ENCODE data around the gene HLA-DPB1.
A peak's percentile ranks its signal among the peaks of the same experiment; 100 is the strongest.

The HLA-DPB1 gene

GRCh38 chr6:33075568-33076405, at the start of gene HLA-DPB1:
Gene HLA-DPB1, plus strand, starts transcription at chr6:33075990. Its CDS starts 52 bp downstream, at chr6:33076042.
- Histone ChIP-seq H3K27me3 (ENCODE audit: low read depth, low read length) (no peaks in the 10 kb centered on the region), H3K27ac (ENCODE audit: low read length) (peak within 1 kb of the TSS; percentile 86), H3K9me3 (ENCODE audit: control insufficient read depth in 1 of 2, low read length in 2 of 2) (no peaks in the 10 kb centered on the region), H3K36me3 (ENCODE audit: control insufficient read depth in 1 of 2, insufficient read depth in 2 of 2, low read length in 2 of 2) (no peaks in the 10 kb centered on the region), H3K4me1 (ENCODE audit: control insufficient read depth in 1 of 2, insufficient read depth in 2 of 2, low read length in 2 of 2) (peaks cover 0 to 2% of the 10 kb centered on the region in 2 donors), H3K4me3 (ENCODE audit: low read depth in 1 of 2, low read length in 2 of 2) (peak within 1 kb of the TSS; percentile 21 to 64)

DNA sequence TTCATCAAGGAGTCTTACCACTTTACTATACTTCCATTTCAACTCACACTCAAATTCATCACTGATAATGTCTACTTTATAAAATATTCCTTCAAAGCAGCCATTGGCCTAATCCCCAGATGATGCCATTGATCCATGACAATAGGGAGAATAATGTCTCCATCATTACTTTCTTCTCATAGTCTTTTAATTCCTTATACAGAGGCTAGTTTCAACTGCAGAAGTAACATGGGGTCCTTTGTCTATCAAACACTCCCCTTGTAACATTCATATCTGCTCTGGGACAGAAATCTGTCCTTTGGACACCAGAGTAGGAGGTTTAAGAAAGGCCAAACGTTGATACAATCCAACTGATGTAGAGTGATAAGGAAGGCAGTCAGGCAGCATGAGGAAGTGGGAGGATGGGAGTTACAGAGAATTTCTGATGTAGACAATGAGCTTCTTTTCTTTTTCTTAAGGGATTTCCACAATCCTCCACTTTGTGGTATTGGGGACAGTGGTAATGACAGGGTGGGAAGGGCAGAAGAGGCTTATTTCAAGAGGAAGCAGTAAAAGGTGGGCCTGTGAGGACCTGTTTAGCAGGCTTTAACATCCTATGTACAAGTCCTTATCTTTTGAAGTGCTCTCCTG, 47.5 kb upstream of the HLA-DPB1 start:
- peak overlapping the region; percentile 46 for H3K27ac ChIP-seq (ENCODE audit: low read length)
- H3K4me1 ChIP-seq (ENCODE audit: control insufficient read depth in 1 of 2, insufficient read depth in 2 of 2, low read length in 2 of 2): no peaks in the 10 kb centered on the region
- H3K9me3 ChIP-seq (ENCODE audit: control insufficient read depth in 1 of 2, low read length in 2 of 2): no peaks in the 10 kb centered on the region
- no peaks in the 10 kb centered on the region for H3K36me3 ChIP-seq (ENCODE audit: control insufficient read depth in 1 of 2, insufficient read depth in 2 of 2, low read length in 2 of 2)
- no peak overlapping the region for H3K4me3 ChIP-seq (ENCODE audit: low read depth in 1 of 2, low read length in 2 of 2)
- H3K27me3 ChIP-seq (ENCODE audit: low read depth, low read length): no peaks in the 10 kb centered on the region

GRCh38 chr6:33029328-33030184, 46.2 kb upstream of the HLA-DPB1 start:
- Histone ChIP-seq H3K4me3 (ENCODE audit: low read depth in 1 of 2, low read length in 2 of 2) (no peak overlapping the region), H3K27ac (ENCODE audit: low read length) (peak overlapping the region; percentile 83), H3K9me3 (ENCODE audit: control insufficient read depth in 1 of 2, low read length in 2 of 2) (no peaks in the 10 kb centered on the region), H3K4me1 (ENCODE audit: control insufficient read depth in 1 of 2, insufficient read depth in 2 of 2, low read length in 2 of 2) (no peaks in the 10 kb centered on the region), H3K27me3 (ENCODE audit: low read depth, low read length) (no peaks in the 10 kb centered on the region), H3K36me3 (ENCODE audit: control insufficient read depth in 1 of 2, insufficient read depth in 2 of 2, low read length in 2 of 2) (no peaks in the 10 kb centered on the region)

DNA sequence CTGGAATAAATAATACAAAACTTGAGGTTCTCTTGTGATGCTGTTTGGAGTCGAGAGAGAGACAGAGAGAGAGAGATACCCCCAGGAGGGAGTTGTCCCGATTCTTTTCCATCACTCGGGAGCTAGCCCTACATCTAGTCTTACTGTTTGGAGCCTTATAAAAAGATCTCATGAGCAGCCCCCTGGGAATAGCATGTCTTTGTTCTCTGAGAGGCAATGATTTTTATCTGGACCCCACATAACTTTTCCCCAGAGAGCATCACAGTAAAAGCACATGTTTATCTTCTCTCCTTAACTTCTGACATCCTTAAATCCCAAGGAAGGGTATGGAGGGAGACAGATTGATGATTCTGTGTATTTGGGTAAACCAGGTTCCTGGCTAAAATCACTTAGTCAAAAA, 45.5 kb upstream of the HLA-DPB1 start:
- peak overlapping the region; percentile 83 for H3K27ac ChIP-seq (ENCODE audit: low read length)
- no peak overlapping the region for H3K4me3 ChIP-seq (ENCODE audit: low read depth in 1 of 2, low read length in 2 of 2)
- no peaks in the 10 kb centered on the region for H3K9me3 ChIP-seq (ENCODE audit: control insufficient read depth in 1 of 2, low read length in 2 of 2)
- H3K36me3 ChIP-seq (ENCODE audit: control insufficient read depth in 1 of 2, insufficient read depth in 2 of 2, low read length in 2 of 2): no peaks in the 10 kb centered on the region
- H3K27me3 ChIP-seq (ENCODE audit: low read depth, low read length): no peaks in the 10 kb centered on the region
- H3K4me1 ChIP-seq (ENCODE audit: control insufficient read depth in 1 of 2, insufficient read depth in 2 of 2, low read length in 2 of 2): no peaks in the 10 kb centered on the region

- H3K9me3 ChIP-seq (ENCODE audit: control insufficient read depth in 1 of 2, low read length in 2 of 2): no peaks in the 10 kb centered on the region
- no peaks in the 10 kb centered on the region for H3K36me3 ChIP-seq (ENCODE audit: control insufficient read depth in 1 of 2, insufficient read depth in 2 of 2, low read length in 2 of 2)
- no peak overlapping the region for H3K4me3 ChIP-seq (ENCODE audit: low read depth in 1 of 2, low read length in 2 of 2)
- H3K4me1 ChIP-seq (ENCODE audit: control insufficient read depth in 1 of 2, insufficient read depth in 2 of 2, low read length in 2 of 2): no peaks in the 10 kb centered on the region
- no peaks in the 10 kb centered on the region for H3K27me3 ChIP-seq (ENCODE audit: low read depth, low read length)
- H3K27ac ChIP-seq (ENCODE audit: low read length): no peak overlapping the region
Observed at GRCh38 chr6:33034554-33034953, 41.2 kb upstream of the HLA-DPB1 start.

DNA sequence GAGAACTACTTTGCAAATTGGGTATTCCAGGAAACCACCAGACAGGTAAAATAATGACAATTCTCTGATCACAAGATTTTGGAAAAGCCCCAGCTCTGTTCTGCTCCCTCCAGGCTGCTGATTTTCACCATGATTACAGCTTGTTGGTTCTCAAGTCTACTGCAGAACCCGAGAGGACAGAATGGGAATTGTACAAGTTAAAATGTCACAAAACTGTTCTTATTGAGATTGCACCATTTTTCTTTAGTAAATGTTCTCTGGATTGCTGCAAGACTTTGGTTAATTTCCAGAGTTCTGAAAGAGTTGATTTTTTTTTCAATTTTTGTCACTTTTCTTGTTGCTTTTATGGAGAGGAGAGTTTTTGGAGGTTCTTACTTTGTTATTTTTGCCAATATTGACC, 39.3 kb upstream of the HLA-DPB1 start:
- no peaks in the 10 kb centered on the region for H3K4me1 ChIP-seq (ENCODE audit: control insufficient read depth in 1 of 2, insufficient read depth in 2 of 2, low read length in 2 of 2)
- H3K9me3 ChIP-seq (ENCODE audit: control insufficient read depth in 1 of 2, low read length in 2 of 2): no peaks in the 10 kb centered on the region
- no peaks in the 10 kb centered on the region for H3K27me3 ChIP-seq (ENCODE audit: low read depth, low read length)
- no peak overlapping the region for H3K27ac ChIP-seq (ENCODE audit: low read length)
- no peaks in the 10 kb centered on the region for H3K36me3 ChIP-seq (ENCODE audit: control insufficient read depth in 1 of 2, insufficient read depth in 2 of 2, low read length in 2 of 2)
- H3K4me3 ChIP-seq (ENCODE audit: low read depth in 1 of 2, low read length in 2 of 2): no peak overlapping the region

- H3K4me3 ChIP-seq (ENCODE audit: low read depth in 1 of 2, low read length in 2 of 2): no peak overlapping the region
- H3K27ac ChIP-seq (ENCODE audit: low read length): no peak overlapping the region
- H3K4me1 ChIP-seq (ENCODE audit: control insufficient read depth in 1 of 2, insufficient read depth in 2 of 2, low read length in 2 of 2): no peaks in the 10 kb centered on the region
- no peaks in the 10 kb centered on the region for H3K36me3 ChIP-seq (ENCODE audit: control insufficient read depth in 1 of 2, insufficient read depth in 2 of 2, low read length in 2 of 2)
- H3K27me3 ChIP-seq (ENCODE audit: low read depth, low read length): no peaks in the 10 kb centered on the region
- H3K9me3 ChIP-seq (ENCODE audit: control insufficient read depth in 1 of 2, low read length in 2 of 2): no peaks in the 10 kb centered on the region
Observed at GRCh38 chr6:33040157-33040556, 35.6 kb upstream of the HLA-DPB1 start.

- Histone ChIP-seq H3K36me3 (ENCODE audit: control insufficient read depth in 1 of 2, insufficient read depth in 2 of 2, low read length in 2 of 2) (no peaks in the 10 kb centered on the region), H3K4me3 (ENCODE audit: low read depth in 1 of 2, low read length in 2 of 2) (no peak overlapping the region), H3K4me1 (ENCODE audit: control insufficient read depth in 1 of 2, insufficient read depth in 2 of 2, low read length in 2 of 2) (no peaks in the 10 kb centered on the region), H3K9me3 (ENCODE audit: control insufficient read depth in 1 of 2, low read length in 2 of 2) (no peaks in the 10 kb centered on the region), H3K27ac (ENCODE audit: low read length) (no peak overlapping the region), H3K27me3 (ENCODE audit: low read depth, low read length) (peaks cover 5% of the 10 kb centered on the region)
Observed at GRCh38 chr6:33049323-33050013, 26.3 kb upstream of the HLA-DPB1 start.

DNA sequence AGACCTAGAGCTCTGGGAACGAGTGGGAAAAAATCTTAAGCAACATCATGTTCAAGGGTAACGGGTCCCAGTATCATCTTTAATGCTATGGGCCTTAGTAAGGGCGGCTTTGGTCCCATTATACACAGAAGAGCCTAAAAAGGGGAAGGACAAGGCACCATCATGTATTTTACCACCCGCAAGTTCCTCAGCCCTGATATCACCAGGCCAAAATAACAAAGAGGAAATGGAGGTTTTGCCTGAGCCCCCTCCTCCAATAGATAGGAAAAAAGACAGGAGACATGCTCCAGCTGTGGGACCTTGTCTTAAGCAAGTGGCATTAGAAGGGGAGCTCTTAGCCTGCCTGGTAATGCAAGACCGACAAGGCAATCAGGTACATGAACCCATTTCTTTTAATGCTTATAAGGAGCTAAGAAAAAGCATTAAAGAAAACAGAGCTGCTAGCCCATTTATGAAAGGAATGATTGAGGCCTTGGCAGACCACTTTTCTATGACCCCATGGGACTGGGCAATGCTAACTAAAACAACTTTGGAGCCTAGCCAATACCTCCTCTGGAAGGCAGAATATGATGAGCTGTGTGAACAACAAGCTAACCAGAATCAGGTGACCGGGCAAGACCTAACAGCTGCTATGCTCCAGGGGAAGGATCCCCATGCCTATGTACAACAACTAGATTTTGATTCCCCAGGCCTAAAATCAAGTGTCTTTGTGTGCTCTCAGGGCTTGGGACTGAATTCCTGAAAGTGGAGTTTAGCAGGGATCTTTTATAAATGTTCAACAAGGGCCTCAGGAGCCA, 25.6 kb upstream of the HLA-DPB1 start:
- H3K4me3 ChIP-seq (ENCODE audit: low read depth in 1 of 2, low read length in 2 of 2): no peak overlapping the region
- H3K27ac ChIP-seq (ENCODE audit: low read length): no peak overlapping the region
- peaks cover 5% of the 10 kb centered on the region for H3K27me3 ChIP-seq (ENCODE audit: low read depth, low read length)
- no peaks in the 10 kb centered on the region for H3K9me3 ChIP-seq (ENCODE audit: control insufficient read depth in 1 of 2, low read length in 2 of 2)
- H3K4me1 ChIP-seq (ENCODE audit: control insufficient read depth in 1 of 2, insufficient read depth in 2 of 2, low read length in 2 of 2): no peaks in the 10 kb centered on the region
- H3K36me3 ChIP-seq (ENCODE audit: control insufficient read depth in 1 of 2, insufficient read depth in 2 of 2, low read length in 2 of 2): no peaks in the 10 kb centered on the region

DNA sequence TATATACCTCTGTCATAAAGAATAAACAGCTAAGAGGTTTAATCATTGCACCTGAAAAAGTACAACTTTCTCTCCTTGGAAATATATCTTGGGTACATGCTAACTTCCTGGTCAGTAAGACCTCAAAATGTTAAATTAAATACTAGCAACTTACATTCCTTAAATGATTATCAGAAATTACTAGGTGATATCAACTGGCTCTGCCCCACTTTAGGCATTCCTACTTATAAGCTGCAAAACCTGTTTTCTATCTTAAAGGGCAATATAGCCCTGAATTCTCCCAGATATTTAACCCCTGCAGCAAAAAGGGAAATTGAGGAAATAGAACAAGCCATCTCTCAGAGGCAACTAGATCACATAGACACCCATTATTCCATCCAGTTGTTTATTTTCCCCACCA, 23.2 kb upstream of the HLA-DPB1 start:
- no peaks in the 10 kb centered on the region for H3K9me3 ChIP-seq (ENCODE audit: control insufficient read depth in 1 of 2, low read length in 2 of 2)
- H3K27ac ChIP-seq (ENCODE audit: low read length): no peak overlapping the region
- peaks cover 5% of the 10 kb centered on the region for H3K27me3 ChIP-seq (ENCODE audit: low read depth, low read length)
- H3K36me3 ChIP-seq (ENCODE audit: control insufficient read depth in 1 of 2, insufficient read depth in 2 of 2, low read length in 2 of 2): no peaks in the 10 kb centered on the region
- no peaks in the 10 kb centered on the region for H3K4me1 ChIP-seq (ENCODE audit: control insufficient read depth in 1 of 2, insufficient read depth in 2 of 2, low read length in 2 of 2)
- no peak overlapping the region for H3K4me3 ChIP-seq (ENCODE audit: low read depth in 1 of 2, low read length in 2 of 2)
